Activated B cell treated with CpG ODN at 0.5 μM for 24 hours (primary cell): ENCODE measurements around the gene ADRA2B. TPM values are rescaled to one million over a fixed set of nuclear protein-coding genes. Genes with fewer than 3 reads are reported as not detected.
"Not testable (repeated sequence)": the region's sequence is repeated elsewhere in the genome, so short reads cannot be mapped to it uniquely, and the experiment has no call there.

ENCODE experiments used
- ATAC-seq: fragments of 200-7000 bp; cut with Tn5 transposase; one replicate; pipeline ENCODE4 v1.10.0; 2021; ENCODE audit warnings: low read depth, mild to moderate bottlenecking, moderate library complexity
- CTCF ChIA-PET: fragments of 350-600 bp; sonication (Branson Sonifier 250); formaldehyde crosslinking; loops from one replicate; lab custom pipeline; 2021; ENCODE audit warnings: antibody characterized with exemption; lab: Charles Lee
- POLR2A ChIA-PET: fragments of 350-600 bp; sonication (Branson Sonifier 250); formaldehyde crosslinking; loops from one replicate; lab custom pipeline; 2021; ENCODE audit warnings: antibody characterized with exemption; lab: Charles Lee
- DNase-seq: peaks from one replicate; pipeline ENCODE4 v3.0.0; 2022
- H3K27ac Mint-ChIP-seq: one replicate; pipeline ENCODE4 v1.8.0; 2020; ENCODE audit warnings: mixed read lengths
- H3K27me3 Mint-ChIP-seq: one replicate; pipeline ENCODE4 v1.8.0; 2021; ENCODE audit warnings: mixed read lengths
- H3K36me3 Mint-ChIP-seq: one replicate; pipeline ENCODE4 v1.8.0; 2021; ENCODE audit warnings: low read depth, mixed read lengths
- H3K4me1 Mint-ChIP-seq: one replicate; pipeline ENCODE4 v1.8.0; 2021; ENCODE audit warnings: mixed read lengths
- H3K4me3 Mint-ChIP-seq: one replicate; pipeline ENCODE4 v1.8.0; 2020; ENCODE audit warnings: mild to moderate bottlenecking, mixed read lengths
- H3K9me3 Mint-ChIP-seq: one replicate; pipeline ENCODE4 v1.8.0; 2020; ENCODE audit warnings: mixed read lengths
- intact Hi-C: fragments of 100-400 bp; cut with micrococcal nuclease; formaldehyde crosslinking; loops from one replicate; pipeline ENCODE4 v1.15.1; 2024
- total RNA-seq: library from RNA; stranded (reverse); gene quantifications from 2 replicates; pipeline ENCODE4 v1.2.3, GENCODE V29; 2022
- TF ChIP-seq, protein P1 (sequence below): fragments of 200-600 bp; IDR thresholded peaks from one replicate; pipeline ENCODE4 v1.8.0; 2022; ENCODE audit warnings: antibody characterized with exemption, mild to moderate bottlenecking

ADRA2B gene
- total RNA-seq, 1 donor from 2014 or later: 0.11 TPM

GRCh38 chr2:96075199-96075771, 41.1 kb downstream of the ADRA2B start:
- POLR2A ChIA-PET: no interaction called here
- H3K27me3 Mint-ChIP-seq: peaks cover 14% of the 10 kb centered on the region
- peaks cover 17% of the 10 kb centered on the region for H3K9me3 Mint-ChIP-seq
- H3K27ac Mint-ChIP-seq: no peak overlapping the region
- intact Hi-C loops: no loop called here
- ATAC-seq: no peak
- no peak for DNase-seq
- TF ChIP-seq, protein P1, sequence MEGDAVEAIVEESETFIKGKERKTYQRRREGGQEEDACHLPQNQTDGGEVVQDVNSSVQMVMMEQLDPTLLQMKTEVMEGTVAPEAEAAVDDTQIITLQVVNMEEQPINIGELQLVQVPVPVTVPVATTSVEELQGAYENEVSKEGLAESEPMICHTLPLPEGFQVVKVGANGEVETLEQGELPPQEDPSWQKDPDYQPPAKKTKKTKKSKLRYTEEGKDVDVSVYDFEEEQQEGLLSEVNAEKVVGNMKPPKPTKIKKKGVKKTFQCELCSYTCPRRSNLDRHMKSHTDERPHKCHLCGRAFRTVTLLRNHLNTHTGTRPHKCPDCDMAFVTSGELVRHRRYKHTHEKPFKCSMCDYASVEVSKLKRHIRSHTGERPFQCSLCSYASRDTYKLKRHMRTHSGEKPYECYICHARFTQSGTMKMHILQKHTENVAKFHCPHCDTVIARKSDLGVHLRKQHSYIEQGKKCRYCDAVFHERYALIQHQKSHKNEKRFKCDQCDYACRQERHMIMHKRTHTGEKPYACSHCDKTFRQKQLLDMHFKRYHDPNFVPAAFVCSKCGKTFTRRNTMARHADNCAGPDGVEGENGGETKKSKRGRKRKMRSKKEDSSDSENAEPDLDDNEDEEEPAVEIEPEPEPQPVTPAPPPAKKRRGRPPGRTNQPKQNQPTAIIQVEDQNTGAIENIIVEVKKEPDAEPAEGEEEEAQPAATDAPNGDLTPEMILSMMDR: no peak
- no peaks in the 10 kb centered on the region for H3K36me3 Mint-ChIP-seq
- no peaks in the 10 kb centered on the region for H3K4me1 Mint-ChIP-seq
- CTCF ChIA-PET: interaction anchor here (1.1 kb wide), 1 partner anchor 99 kb away, joined by 3 read pairs; no protein-coding TSS in a partner anchor
- H3K4me3 Mint-ChIP-seq: no peak overlapping the region

DNA sequence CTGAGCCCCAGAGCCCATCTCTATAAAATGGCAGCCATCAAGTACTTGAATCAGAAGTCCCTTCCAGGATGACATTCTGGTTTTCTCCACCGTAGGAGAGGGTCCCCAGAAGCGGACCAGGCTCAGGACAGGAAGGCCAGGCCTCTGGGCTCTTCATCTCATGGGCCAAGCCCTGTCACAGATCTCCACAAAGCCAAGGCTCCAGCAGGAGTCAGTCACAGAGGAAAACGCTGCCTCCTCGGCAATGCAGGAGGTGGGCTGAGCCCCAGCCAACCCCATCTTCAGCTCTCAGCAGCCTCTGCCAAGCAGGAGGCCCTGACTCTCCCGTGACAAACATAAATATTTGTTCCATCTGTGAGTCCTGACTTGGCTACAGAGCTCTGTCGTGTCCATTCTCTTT, 42.2 kb downstream of the ADRA2B start:
- H3K9me3 Mint-ChIP-seq: peaks cover 17% of the 10 kb centered on the region
- TF ChIP-seq, protein P1: no peak
- H3K4me3 Mint-ChIP-seq: no peak overlapping the region
- intact Hi-C loops: no loop called here
- ATAC-seq (no peak), DNase-seq (no peak)
- peaks cover 10% of the 10 kb centered on the region for H3K27me3 Mint-ChIP-seq
- H3K27ac Mint-ChIP-seq: no peak overlapping the region
- H3K4me1 Mint-ChIP-seq: no peaks in the 10 kb centered on the region
- POLR2A ChIA-PET: no interaction called here
- CTCF ChIA-PET: no interaction called here
- no peaks in the 10 kb centered on the region for H3K36me3 Mint-ChIP-seq

DNA sequence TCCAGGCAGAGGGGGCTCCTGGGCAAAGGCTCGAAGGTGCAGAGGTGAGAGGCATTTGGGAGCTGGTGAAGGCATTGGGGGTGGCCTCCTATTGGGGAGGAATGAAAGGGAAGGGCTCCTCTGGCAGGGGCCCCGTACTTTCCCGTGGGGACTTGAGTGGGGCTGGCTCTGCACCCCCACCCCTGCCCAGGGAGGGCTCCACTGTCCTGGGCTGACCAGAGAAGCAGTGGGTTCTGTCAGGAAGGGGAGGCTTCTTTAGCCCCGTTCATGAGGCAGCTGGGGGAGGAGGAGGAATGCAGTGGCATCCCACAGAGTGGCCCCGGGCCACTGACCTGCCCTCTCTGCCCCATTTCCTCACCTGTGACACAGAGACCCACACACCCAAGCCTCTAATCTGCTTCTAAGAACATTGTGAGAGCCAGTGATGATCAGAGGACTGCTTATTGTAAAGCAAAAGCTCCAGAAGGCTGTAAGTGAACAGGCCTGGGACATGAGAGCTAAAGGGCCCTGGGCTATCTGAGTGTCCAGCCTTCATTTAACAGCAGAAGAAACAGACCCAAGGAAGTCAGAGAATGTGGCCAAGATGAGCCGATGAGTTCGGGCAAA, 43.1 kb downstream of the ADRA2B start:
- Mint-ChIP-seq H3K27ac (no peak overlapping the region), H3K9me3 (peaks cover 17% of the 10 kb centered on the region), H3K4me1 (no peaks in the 10 kb centered on the region), H3K4me3 (no peak overlapping the region), H3K36me3 (no peaks in the 10 kb centered on the region), H3K27me3 (peaks cover 10% of the 10 kb centered on the region)
- ChIA-PET CTCF (no interaction called here), POLR2A (no interaction called here)
- DNase-seq: no peak
- TF ChIP-seq, protein P1: no peak
- intact Hi-C loops: no loop called here
- no peak for ATAC-seq

DNA sequence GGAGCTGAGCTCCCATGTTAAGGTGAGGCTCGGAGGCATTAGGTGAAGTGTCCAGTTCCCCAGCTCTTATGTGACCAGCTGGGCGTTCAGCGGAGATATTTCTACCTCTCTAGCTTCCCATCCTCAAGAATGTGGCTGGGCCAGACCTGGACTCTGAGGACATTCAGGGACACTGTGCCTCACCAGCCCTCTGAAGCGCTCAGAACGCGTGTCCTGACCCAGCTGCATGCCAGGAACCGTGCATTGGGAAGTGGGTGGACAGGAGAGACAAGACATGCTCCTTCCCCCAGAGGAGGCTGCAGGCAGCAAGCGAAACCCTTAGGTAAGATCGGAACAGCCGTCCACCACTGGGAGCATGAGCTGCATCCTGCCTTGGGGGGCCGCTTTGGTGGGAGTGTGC, 43.6 kb downstream of the ADRA2B start:
- intact Hi-C loops: no loop called here
- TF ChIP-seq, protein P1: no peak
- Mint-ChIP-seq H3K27ac (no peak overlapping the region), H3K27me3 (peaks cover 10% of the 10 kb centered on the region), H3K4me1 (no peaks in the 10 kb centered on the region), H3K9me3 (peaks cover 17% of the 10 kb centered on the region), H3K36me3 (no peaks in the 10 kb centered on the region), H3K4me3 (no peak overlapping the region)
- DNase-seq: no peak
- no peak for ATAC-seq
- ChIA-PET CTCF (no interaction called here), POLR2A (interaction anchor here (0.6 kb wide), 1 partner anchor 64 kb away, joined by 11 read pairs; no protein-coding TSS in a partner anchor)

DNA sequence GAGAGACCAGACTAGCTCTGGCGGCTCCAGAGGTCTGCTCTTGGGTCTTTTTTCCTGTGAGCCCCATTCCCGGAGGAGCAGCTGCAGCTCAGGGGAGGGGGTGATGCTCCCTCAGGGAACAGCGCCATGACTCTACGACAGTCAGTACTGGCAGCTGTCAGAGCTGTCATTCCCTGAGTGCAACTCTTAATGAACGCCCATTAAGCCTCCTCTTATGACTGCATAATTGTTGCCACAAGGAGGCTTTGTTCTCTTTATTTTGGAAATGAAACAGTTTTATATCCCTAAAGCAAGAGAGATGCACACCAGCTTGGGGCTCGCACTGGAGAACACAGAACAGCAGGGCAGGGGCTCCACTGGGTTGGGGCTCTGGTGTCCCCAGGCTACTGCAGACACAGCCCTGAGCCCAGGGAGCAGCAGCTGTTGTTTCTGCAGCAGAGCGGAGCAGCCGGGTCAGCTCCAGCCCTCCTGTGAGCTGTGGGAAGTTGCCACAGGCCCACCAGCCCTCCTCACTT, 44.3 kb downstream of the ADRA2B start:
- DNase-seq, ATAC-seq, CTCF ChIA-PET, intact Hi-C loops, H3K27ac Mint-ChIP-seq, H3K27me3 Mint-ChIP-seq, H3K4me1 Mint-ChIP-seq, H3K36me3 Mint-ChIP-seq, H3K4me3 Mint-ChIP-seq: not testable (repeated sequence)
- H3K9me3 Mint-ChIP-seq: peaks cover 17% of the 10 kb centered on the region
- POLR2A ChIA-PET: interaction anchor here (0.6 kb wide), 1 partner anchor 63 kb away, joined by 11 read pairs; no protein-coding TSS in a partner anchor

- H3K27ac Mint-ChIP-seq, DNase-seq, POLR2A ChIA-PET, H3K36me3 Mint-ChIP-seq, H3K4me3 Mint-ChIP-seq, H3K27me3 Mint-ChIP-seq, intact Hi-C loops, ATAC-seq, CTCF ChIA-PET, H3K4me1 Mint-ChIP-seq: not testable (repeated sequence)
- H3K9me3 Mint-ChIP-seq: peaks cover 12% of the 10 kb centered on the region
These were observed 45.0 kb downstream of the ADRA2B start for GRCh38 chr2:96071087-96071976.

DNA sequence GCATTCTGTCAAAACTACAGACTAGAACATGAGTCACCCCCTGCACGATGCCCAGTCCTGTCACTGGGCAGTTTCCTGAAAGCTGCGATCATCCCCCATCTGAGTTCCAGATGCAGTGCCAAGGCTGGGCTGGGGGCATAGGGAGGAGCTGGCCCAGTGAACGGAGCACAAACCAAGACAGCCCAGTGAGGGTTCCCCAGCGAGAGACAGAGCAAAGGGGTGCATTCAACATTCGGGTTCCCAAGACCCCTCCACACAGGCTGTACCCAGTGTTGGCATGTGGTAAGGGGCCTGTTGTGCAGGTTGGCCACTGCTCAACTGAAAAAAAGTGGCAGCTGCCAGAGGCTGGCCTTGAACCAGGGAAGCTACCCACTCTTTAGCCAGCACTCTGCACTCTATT, 46.0 kb downstream of the ADRA2B start:
- DNase-seq, intact Hi-C loops, H3K27ac Mint-ChIP-seq, ATAC-seq, H3K27me3 Mint-ChIP-seq, H3K4me1 Mint-ChIP-seq, H3K4me3 Mint-ChIP-seq, H3K36me3 Mint-ChIP-seq, H3K9me3 Mint-ChIP-seq, CTCF ChIA-PET, POLR2A ChIA-PET: not testable (repeated sequence)

- intact Hi-C loops: not testable (repeated sequence)
These were observed 46.5 kb downstream of the ADRA2B start for GRCh38 chr2:96069878-96070277.

More at GRCh38 chr2:96069878-96070277, 46.5 kb downstream of the ADRA2B start:
- H3K4me1 Mint-ChIP-seq, DNase-seq, H3K27me3 Mint-ChIP-seq, ATAC-seq, H3K36me3 Mint-ChIP-seq, H3K27ac Mint-ChIP-seq, CTCF ChIA-PET, H3K9me3 Mint-ChIP-seq, POLR2A ChIA-PET, H3K4me3 Mint-ChIP-seq: not testable (repeated sequence)
